Breast epithelium (tissue), 4 donors: ENCODE data around the gene DIS3L2. TPM values are rescaled to one million over a fixed set of nuclear protein-coding genes. Genes with fewer than 3 reads are reported as not detected.

Experiments
- DNase-seq, 2 donors: peaks; one replicate each; pipeline ENCODE4 v3.0.0-alpha.2; 2019; ENCODE audit warnings: low spot score in 2 of 2
- H3K27ac ChIP-seq, 2 donors: fragments of 200-600 bp; sonication (generic) in 1 of 2; one replicate each; pipeline ENCODE4 v1.5.1; 2016 to 2019; ENCODE audit warnings: mild to moderate bottlenecking in 1 of 2
- H3K27me3 ChIP-seq, 2 donors: fragments of 200-600 bp; sonication (generic) in 1 of 2; one replicate each; pipeline versions ENCODE4 v1.5.1 to v1.6.0; 2017 to 2019; ENCODE audit warnings: control low read depth in 1 of 2, mild to moderate bottlenecking in 1 of 2
- H3K36me3 ChIP-seq: fragments of 200-600 bp; one replicate; pipeline ENCODE4 v1.5.1; 2019
- H3K4me1 ChIP-seq, 2 donors: fragments of 200-600 bp; sonication (generic); one replicate each; pipeline ENCODE4 v1.5.1; 2016 to 2019; ENCODE audit warnings: control low read depth in 1 of 2
- H3K4me3 ChIP-seq, 3 donors: fragments of 200-600 bp; sonication (generic); 1 replicate in 2 of 3; 2 replicates in 1 of 3; pipeline ENCODE4 v1.5.1; 2016 to 2019; ENCODE audit warnings: mild to moderate bottlenecking in 3 of 3, moderate library complexity in 2 of 3
- H3K9me3 ChIP-seq, 2 donors: fragments of 200-600 bp; sonication (generic) in 1 of 2; one replicate each; pipeline ENCODE4 v1.5.1; 2016 to 2019; ENCODE audit warnings: control low read depth in 1 of 2
- CTCF ChIP-seq, 3 donors: fragments of 450-650 bp; IDR thresholded peaks; one replicate each; pipeline ENCODE4 v1.5.1; 2016 to 2017; ENCODE audit warnings: antibody characterized with exemption in 3 of 3, mild to moderate bottlenecking in 3 of 3, moderate library complexity in 3 of 3
- POLR2A ChIP-seq: fragments of 450-650 bp; IDR thresholded peaks from one replicate; pipeline ENCODE4 v1.6.1; 2016; ENCODE audit warnings: antibody characterized with exemption, mild to moderate bottlenecking, moderate library complexity
- POLR2AphosphoS5 ChIP-seq, 3 donors: sonication (generic); formaldehyde crosslinking; IDR thresholded peaks; one replicate each; pipeline ENCODE4 v1.6.1; 2017; ENCODE audit warnings: antibody characterized with exemption in 3 of 3
- intact Hi-C: fragments of 100-400 bp; cut with DNase I; formaldehyde crosslinking; loops from one replicate; pipeline ENCODE4 v1.15.1; 2023; ENCODE audit warnings: low total_unique reads
- total RNA-seq, 3 donors: library from RNA; depleted of rRNA; stranded (reverse); fragments of >200 nt; gene quantifications; one replicate each; pipeline ENCODE4 v1.1.0, GENCODE V29; 2016

Gene DIS3L2
- total RNA-seq, 3 donors from 2014 or later: 19.2 to 38.9 (median 33.4) TPM

DNA sequence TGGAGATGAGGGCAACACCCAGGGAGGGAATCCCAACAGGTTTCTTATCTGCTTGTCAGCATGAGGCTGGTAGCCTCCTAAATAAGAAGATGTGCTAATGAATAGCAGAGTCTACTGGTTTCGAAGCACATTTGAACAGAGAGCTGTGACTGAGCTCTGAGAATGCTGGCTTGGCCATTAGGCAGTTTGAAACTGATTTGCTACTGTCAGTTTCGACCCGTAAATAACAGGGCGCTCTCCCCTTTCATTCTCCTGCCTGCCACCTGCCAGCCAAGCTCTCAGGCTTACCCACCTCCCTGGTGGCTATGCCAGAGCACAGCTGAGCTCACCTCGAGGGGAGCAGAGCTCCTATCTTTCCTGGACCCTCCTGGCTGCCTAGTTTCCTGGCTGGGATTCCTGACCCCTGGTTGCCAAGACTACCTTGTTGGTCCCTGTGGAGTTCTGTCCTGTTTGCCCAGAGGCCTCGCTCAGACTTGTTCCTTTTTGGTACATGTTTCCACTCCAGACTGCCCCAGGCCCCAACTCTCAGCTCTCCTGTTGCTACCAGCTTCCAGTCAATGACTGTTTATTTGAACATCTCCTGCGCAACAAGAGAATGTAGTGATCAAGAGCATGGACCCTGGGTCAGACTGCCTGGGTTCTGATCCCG, 314.7 kb downstream of the DIS3L2 start:
- Histone ChIP-seq H3K27ac (peak overlapping the region; percentile 26 to 64), H3K4me1 (no peaks in the 10 kb centered on the region), H3K27me3 (no peaks in the 10 kb centered on the region), H3K9me3 (no peaks in the 10 kb centered on the region), H3K4me3 (no peak overlapping the region), H3K36me3 (no peaks in the 10 kb centered on the region)
- intact Hi-C loops: no loop called here
- DNase-seq: peak in 1 of 2 donors; percentile 73
- no peak for TF ChIP-seq POLR2A

- peak overlapping the region; percentile 26 to 64 for H3K27ac ChIP-seq
- H3K9me3 ChIP-seq: no peaks in the 10 kb centered on the region
- TF ChIP-seq CTCF (IDR thresholded peaks at IDR 0.05): no peak
- TF ChIP-seq POLR2A: no peak
- no peak for TF ChIP-seq POLR2AphosphoS5 (IDR thresholded peaks at IDR 0.05)
- H3K4me3 ChIP-seq: no peak overlapping the region
- no peak for DNase-seq
- no peaks in the 10 kb centered on the region for H3K36me3 ChIP-seq
- no peaks in the 10 kb centered on the region for H3K27me3 ChIP-seq
- H3K4me1 ChIP-seq: no peaks in the 10 kb centered on the region
- intact Hi-C loops: no loop called here
Observed at GRCh38 chr2:232276733-232277313, 315.3 kb downstream of the DIS3L2 start.

DNA sequence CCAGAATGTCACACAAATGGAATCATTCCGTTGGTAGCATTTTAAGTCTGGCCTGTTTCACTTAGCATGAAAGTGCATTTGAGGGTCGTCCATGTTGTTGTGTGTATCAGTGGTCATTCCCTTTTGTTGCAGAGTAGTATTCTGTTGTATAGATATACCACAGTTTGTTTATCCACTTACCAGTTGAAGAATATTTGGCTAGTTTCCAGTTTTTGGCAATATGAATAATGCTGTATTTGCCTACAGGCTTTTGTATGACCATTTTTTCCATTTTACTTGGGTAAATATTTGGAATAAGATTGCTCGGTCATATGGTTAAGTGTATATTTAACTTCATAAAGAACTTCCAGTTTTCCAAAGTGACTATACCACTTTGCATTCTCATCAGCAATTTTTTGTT, 317.0 kb downstream of the DIS3L2 start:
- Histone ChIP-seq H3K9me3 (no peaks in the 10 kb centered on the region), H3K4me1 (no peaks in the 10 kb centered on the region), H3K27ac (no peak overlapping the region), H3K27me3 (no peaks in the 10 kb centered on the region), H3K36me3 (no peaks in the 10 kb centered on the region), H3K4me3 (no peak overlapping the region)
- intact Hi-C loops: no loop called here
- DNase-seq: no peak
- TF ChIP-seq CTCF (IDR thresholded peaks at IDR 0.05) (no peak), POLR2AphosphoS5 (IDR thresholded peaks at IDR 0.05) (no peak), POLR2A (no peak)

- Histone ChIP-seq H3K4me1 (no peaks in the 10 kb centered on the region), H3K9me3 (no peaks in the 10 kb centered on the region), H3K27ac (no peak overlapping the region), H3K27me3 (no peaks in the 10 kb centered on the region), H3K4me3 (no peak overlapping the region), H3K36me3 (no peaks in the 10 kb centered on the region)
- DNase-seq: no peak
- TF ChIP-seq POLR2A (no peak), CTCF (IDR thresholded peaks at IDR 0.05) (no peak)
- intact Hi-C loops: no loop called here
Observed at GRCh38 chr2:232280341-232280740, 318.8 kb downstream of the DIS3L2 start.

GRCh38 chr2:232281858-232282507, 320.5 kb downstream of the DIS3L2 start:
- no peak for TF ChIP-seq POLR2AphosphoS5 (IDR thresholded peaks at IDR 0.05)
- DNase-seq: no peak

GRCh38 chr2:232282508-232283055, 321.1 kb downstream of the DIS3L2 start:
- intact Hi-C loops: no loop called here
- Histone ChIP-seq H3K4me1 (no peaks in the 10 kb centered on the region), H3K4me3 (no peak overlapping the region), H3K9me3 (no peaks in the 10 kb centered on the region), H3K36me3 (no peaks in the 10 kb centered on the region), H3K27ac (no peak overlapping the region), H3K27me3 (no peaks in the 10 kb centered on the region)
- TF ChIP-seq POLR2AphosphoS5 (IDR thresholded peaks at IDR 0.05) (no peak), POLR2A (no peak), CTCF (IDR thresholded peaks at IDR 0.05) (no peak)
- no peak for DNase-seq

More at GRCh38 chr2:232281858-232282507, 320.5 kb downstream of the DIS3L2 start:
- H3K36me3 ChIP-seq: no peaks in the 10 kb centered on the region
- H3K4me1 ChIP-seq: no peaks in the 10 kb centered on the region
- intact Hi-C loops: no loop called here
- H3K27me3 ChIP-seq: no peaks in the 10 kb centered on the region
- no peaks in the 10 kb centered on the region for H3K9me3 ChIP-seq
- no peak overlapping the region for H3K4me3 ChIP-seq
- H3K27ac ChIP-seq: no peak overlapping the region
